CD14-positive monocyte (primary cell): ENCODE results near the gene DNAL1. TPM values are rescaled to one million over a fixed set of nuclear protein-coding genes. Genes with fewer than 3 reads are reported as not detected.
A peak's percentile ranks its signal among the peaks of the same experiment; 100 is the strongest.

Source experiments
- DNase-seq, 3 donors: peaks; one replicate each; pipeline ENCODE4 v3.0.0-alpha.2; 2011 to 2022
- H2AFZ ChIP-seq: 2 replicates; pipeline ENCODE4 v1.6.0; 2012; ENCODE audit warnings: mild to moderate bottlenecking, low read depth, low read length, inconsistent platforms; ENCODE audit not compliant: insufficient read depth, poor library complexity, severe bottlenecking
- H3K27ac ChIP-seq, 2 donors: 1 replicate in 1 of 2; 2 replicates in 1 of 2; pipeline ENCODE4 v1.5.1; 2012 to 2013; ENCODE audit warnings: low read length in 2 of 2, control low read depth in 1 of 2, inconsistent platforms in 1 of 2, low read depth in 1 of 2, mild to moderate bottlenecking in 1 of 2
- H3K27me3 ChIP-seq, 2 donors: one replicate each; pipeline versions ENCODE4 v1.6.0 to v1.6.1; 2011 to 2013; ENCODE audit warnings: low read length in 2 of 2; ENCODE audit not compliant: control insufficient read depth in 2 of 2, insufficient read depth in 2 of 2
- H3K36me3 ChIP-seq, 2 donors: replicated peaks in 1 of 2; 1 replicate in 1 of 2; 2 replicates in 1 of 2; pipeline versions ENCODE4 v1.5.1 to v1.6.1; 2012 to 2013; ENCODE audit warnings: low read length in 2 of 2, control low read depth in 1 of 2, inconsistent platforms in 1 of 2, mild to moderate bottlenecking in 1 of 2; ENCODE audit not compliant: insufficient read depth in 2 of 2, control insufficient read depth in 1 of 2
- H3K4me1 ChIP-seq, 2 donors: 1 replicate in 1 of 2; 2 replicates in 1 of 2; pipeline versions ENCODE4 v1.5.1 to v1.6.1; 2012 to 2013; ENCODE audit warnings: low read length in 2 of 2, control low read depth in 1 of 2, inconsistent platforms in 1 of 2, mild to moderate bottlenecking in 1 of 2, moderate library complexity in 1 of 2; ENCODE audit not compliant: insufficient read depth in 2 of 2, control insufficient read depth in 1 of 2
- H3K4me2 ChIP-seq: replicated peaks from 2 replicates; pipeline ENCODE3; 2012; ENCODE audit warnings: low read length, moderate library complexity, mild to moderate bottlenecking; ENCODE audit not compliant: poor library complexity, severe bottlenecking; ENCODE audit errors: extremely low read depth
- H3K4me3 ChIP-seq, 3 experiments: fragments of 200-600 bp in 1 of 3; sonication (generic) in 1 of 3; replicated peaks in 1 of 3; 1 replicate in 2 of 3; 2 replicates in 1 of 3; pipeline ENCODE4 v1.5.1; 2011 to 2013; ENCODE audit warnings: low read length in 3 of 3, mild to moderate bottlenecking in 3 of 3, control low read depth in 2 of 3, low read depth in 2 of 3, inconsistent platforms in 1 of 3, moderate library complexity in 1 of 3
- H3K79me2 ChIP-seq: 2 replicates; pipeline ENCODE4 v1.6.0; 2012; ENCODE audit warnings: mild to moderate bottlenecking, control low read depth, inconsistent platforms, low read length, moderate library complexity; ENCODE audit not compliant: insufficient read depth
- H3K9ac ChIP-seq: 2 replicates; pipeline ENCODE4 v1.6.0; 2017; ENCODE audit warnings: low read length, mild to moderate bottlenecking; ENCODE audit not compliant: insufficient read depth, poor library complexity, severe bottlenecking
- H3K9me3 ChIP-seq, 2 donors: replicated peaks in 1 of 2; 1 replicate in 1 of 2; 2 replicates in 1 of 2; pipeline versions ENCODE4 v1.5.1 to v1.6.1; 2012 to 2013; ENCODE audit warnings: low read length in 2 of 2, control low read depth in 1 of 2; ENCODE audit not compliant: control insufficient read depth in 1 of 2, insufficient read depth in 1 of 2
- H4K20me1 ChIP-seq: 2 replicates; pipeline ENCODE4 v1.6.0; 2012; ENCODE audit warnings: mild to moderate bottlenecking, low read length, control low read depth, moderate library complexity; ENCODE audit not compliant: insufficient read depth
- H3K27ac Mint-ChIP-seq, 7 donors: one replicate each; pipeline ENCODE4 v1.8.0; 2020; ENCODE audit warnings: mild to moderate bottlenecking in 7 of 7, mixed read lengths in 7 of 7, moderate library complexity in 6 of 7, inconsistent platforms in 2 of 7
- H3K27me3 Mint-ChIP-seq, 3 donors: one replicate each; pipeline ENCODE4 v1.8.0; 2021 to 2022; ENCODE audit warnings: low read depth in 3 of 3, mild to moderate bottlenecking in 3 of 3, mixed read lengths in 3 of 3, moderate library complexity in 3 of 3, inconsistent platforms in 1 of 3
- H3K36me3 Mint-ChIP-seq, 2 donors: one replicate each; pipeline ENCODE4 v1.8.0; 2020; ENCODE audit warnings: mixed read lengths in 2 of 2, inconsistent platforms in 1 of 2, mild to moderate bottlenecking in 1 of 2
- H3K4me1 Mint-ChIP-seq: one replicate; pipeline ENCODE4 v1.8.0; 2020; ENCODE audit warnings: mild to moderate bottlenecking, mixed read lengths
- H3K4me3 Mint-ChIP-seq, 2 donors: one replicate each; pipeline ENCODE4 v1.8.0; 2020; ENCODE audit warnings: mild to moderate bottlenecking in 2 of 2, mixed read lengths in 2 of 2, moderate library complexity in 1 of 2
- H3K9me3 Mint-ChIP-seq, 7 donors: one replicate each; pipeline ENCODE4 v1.8.0; 2020 to 2022; ENCODE audit warnings: mixed read lengths in 7 of 7, mild to moderate bottlenecking in 6 of 7, moderate library complexity in 6 of 7, inconsistent platforms in 2 of 7
- CTCF ChIP-seq: fragments of 200-600 bp; IDR thresholded peaks from one replicate; pipeline ENCODE4 v1.8.0; 2022; ENCODE audit warnings: antibody characterized with exemption, mild to moderate bottlenecking
- WGBS: methylation state at CpG from one replicate; pipeline ENCODE4 v1.1.5; 2013; ENCODE audit warnings: missing lambda C conversion rate; ENCODE audit not compliant: insufficient coverage; 5-methylcytosine and 5-hydroxymethylcytosine counted together
- intact Hi-C, 2 donors: fragments of 100-400 bp; cut with micrococcal nuclease; formaldehyde crosslinking; loops; one replicate each; pipeline versions ENCODE4 v1.15.0 to v1.15.1; 2023
- polyA plus RNA-seq, 3 donors: library from polyadenylated mRNA; depleted of rRNA in 1 of 3; unstranded in 2 of 3; stranded (reverse) in 1 of 3; fragments of 300-500 nt in 2 of 3; fragments of >200 nt in 1 of 3; fragmentation: Illumina TruSeq in 2 of 3; gene quantifications; 1 replicate in 2 of 3; 2 replicates in 1 of 3; pipeline ENCODE4 v1.2.3, GENCODE V29; 2012 to 2021

Gene DNAL1
- polyA plus RNA-seq, 3 donors, result 0.68 to 3.4 (median 2.0) TPM

- H3K36me3 ChIP-seq, result peaks cover 50 to 60% of the 10 kb centered on the region in 2 donors
- H3K79me2 ChIP-seq, result peaks cover 84% of the 10 kb centered on the region
- no peak overlapping the region for H3K4me3 ChIP-seq
- no peak for TF ChIP-seq CTCF
- intact Hi-C loops, result no loop called here
- H3K9me3 ChIP-seq, result no peaks in the 10 kb centered on the region
- 96% methylated on average over 16 of the region's 22 CpGs for WGBS
- Mint-ChIP-seq H3K27me3 (peaks cover 0 to 3% (median 0%) of the 10 kb centered on the region in 3 donors), H3K27ac (peak overlapping the region in 2 of 7 donors; percentile 30), H3K36me3 (peaks cover 45 to 59% of the 10 kb centered on the region in 2 donors), H3K4me3 (no peak overlapping the region), H3K9me3 (peaks cover 0 to 2% (median 0%) of the 10 kb centered on the region in 7 donors), H3K4me1 (peaks cover 45% of the 10 kb centered on the region)
- no peaks in the 10 kb centered on the region for H3K27me3 ChIP-seq
- peaks cover 40 to 48% of the 10 kb centered on the region in 2 donors for H3K4me1 ChIP-seq
- H3K4me2 ChIP-seq, result no peak overlapping the region
- no peak overlapping the region for H3K9ac ChIP-seq
- peaks cover 100% of the 10 kb centered on the region for H4K20me1 ChIP-seq
- DNase-seq, result peak in 1 of 3 donors; percentile 3
- no peak overlapping the region for H3K27ac ChIP-seq
- H2AFZ ChIP-seq, result no peak overlapping the region
Measured at GRCh38 chr14:73738518-73739173, 93.9 kb downstream of the DNAL1 start.

GRCh38 chr14:73739174-73739898 lies 94.5 kb downstream of the DNAL1 start:
- 93% methylated on average over 12 of the region's 21 CpGs for WGBS
- Mint-ChIP-seq H3K27ac (peak overlapping the region in 2 of 7 donors; percentile 2 to 30), H3K4me1 (peaks cover 51% of the 10 kb centered on the region), H3K4me3 (no peak overlapping the region), H3K36me3 (peaks cover 41 to 52% of the 10 kb centered on the region in 2 donors), H3K27me3 (peaks cover 0 to 3% (median 0%) of the 10 kb centered on the region in 3 donors), H3K9me3 (peaks cover 0 to 2% (median 0%) of the 10 kb centered on the region in 7 donors)
- Histone ChIP-seq H3K4me1 (peaks cover 47 to 55% of the 10 kb centered on the region in 2 donors), H3K9ac (no peak overlapping the region), H2AFZ (no peak overlapping the region), H3K4me2 (no peak overlapping the region), H3K36me3 (peaks cover 47 to 56% of the 10 kb centered on the region in 2 donors), H3K27ac (peak overlapping the region in 1 of 2 donors; percentile 93), H3K9me3 (no peaks in the 10 kb centered on the region), H3K79me2 (peaks cover 87% of the 10 kb centered on the region), H3K27me3 (no peaks in the 10 kb centered on the region), H3K4me3 (no peak overlapping the region), H4K20me1 (peaks cover 100% of the 10 kb centered on the region)
- TF ChIP-seq CTCF, result no peak
- intact Hi-C loops, result no loop called here
- no peak for DNase-seq
